ENCODE measurements around the gene UBE3C. TPM values are rescaled to one million over a fixed set of nuclear protein-coding genes. Genes with fewer than 3 reads are reported as not detected.

The UBE3C gene
- total RNA-seq, 1 experiment from 2014 or later, result 87.6 TPM

- H3K27me3 ChIP-seq (ENCODE audit: control insufficient read depth, insufficient read depth, low read length), result no peaks in the 10 kb centered on the region
- ChIA-PET CTCF (no interaction called here), POLR2A (no interaction called here)
- TF ChIP-seq POLR2AphosphoS5 (IDR thresholded peaks at IDR 0.05; ENCODE audit: low read depth, low read length), result no peak
- ATAC-seq, result no peak
- H3K4me1 ChIP-seq (ENCODE audit: control insufficient read depth, insufficient read depth, low read length), result peaks cover 11% of the 10 kb centered on the region
- no peak overlapping the region for H3K4me3 ChIP-seq (ENCODE audit: low read depth in 2 of 2, low read length in 2 of 2)
- no peaks in the 10 kb centered on the region for H3K9me3 ChIP-seq (ENCODE audit: control insufficient read depth, insufficient read depth, low read depth, low read length)
- in situ Hi-C loops (cut with HindIII; ENCODE audit: low pct_unique_long_range_greater_than_20kb, low sequenced_read_pairs) (no loop called here), intact Hi-C loops (cut with micrococcal nuclease; ENCODE audit: unreplicated experiment) (no loop called here)
- no peak for DNase-seq (ENCODE audit: low read depth, low spot score)
- peaks cover 4% of the 10 kb centered on the region; the same call in 1 of the 2 replicates for H3K36me3 ChIP-seq (ENCODE audit: control insufficient read depth, insufficient read depth, low read length)
- BruUV-seq (replicated peaks), result no TSS peak
- H3K27ac ChIP-seq (ENCODE audit: low read length), result no peak overlapping the region
These were observed 130.8 kb downstream of the UBE3C start for GRCh38 chr7:157269341-157270059.

- BruUV-seq (replicated peaks), result no TSS peak
- H3K36me3 ChIP-seq (ENCODE audit: control insufficient read depth, insufficient read depth, low read length), result peaks cover 4% of the 10 kb centered on the region; the same call in 1 of the 2 replicates
- CTCF ChIA-PET, result no interaction called here
- no peaks in the 10 kb centered on the region for H3K27me3 ChIP-seq (ENCODE audit: control insufficient read depth, insufficient read depth, low read length)
- DNase-seq (ENCODE audit: low read depth, low spot score) (no peak), ATAC-seq (no peak)
- H3K4me3 ChIP-seq (ENCODE audit: low read depth in 2 of 2, low read length in 2 of 2), result no peak overlapping the region
- intact Hi-C loops (cut with micrococcal nuclease; ENCODE audit: unreplicated experiment), result no loop called here
- POLR2A ChIA-PET, result no interaction called here
- peaks cover 11% of the 10 kb centered on the region for H3K4me1 ChIP-seq (ENCODE audit: control insufficient read depth, insufficient read depth, low read length)
- no peak for TF ChIP-seq CTCF (IDR thresholded peaks at IDR 0.05)
- TF ChIP-seq POLR2AphosphoS5 (IDR thresholded peaks at IDR 0.05; ENCODE audit: low read depth, low read length), result no peak
- no peak for TF ChIP-seq TCF7L2 (IDR thresholded peaks at IDR 0.05; ENCODE audit: low read depth, low read length)
- no peak for TF ChIP-seq REST (IDR thresholded peaks at IDR 0.05; ENCODE audit: insufficient read depth in 1 of 2, low read depth in 2 of 2, low read length in 1 of 2)
- no peak for TF ChIP-seq SIN3A (IDR thresholded peaks at IDR 0.05; ENCODE audit: borderline replicate concordance, insufficient read depth, low read depth, low read length)
- in situ Hi-C loops (cut with HindIII; ENCODE audit: low pct_unique_long_range_greater_than_20kb, low sequenced_read_pairs), result no loop called here
- no peak overlapping the region for H3K27ac ChIP-seq (ENCODE audit: low read length)
- no peaks in the 10 kb centered on the region for H3K9me3 ChIP-seq (ENCODE audit: control insufficient read depth, insufficient read depth, low read depth, low read length)
These were observed 131.3 kb downstream of the UBE3C start for GRCh38 chr7:157270060-157270444.

GRCh38 chr7:157271315-157271990, 132.7 kb downstream of the UBE3C start:
- H3K27ac ChIP-seq (ENCODE audit: low read length), result no peak overlapping the region

More at GRCh38 chr7:157271315-157271990, 132.7 kb downstream of the UBE3C start:
- intact Hi-C loops (cut with micrococcal nuclease; ENCODE audit: unreplicated experiment), result no loop called here
- ChIA-PET CTCF (no interaction called here), POLR2A (no interaction called here)
- ATAC-seq, result no peak
- Histone ChIP-seq H3K4me1 (ENCODE audit: control insufficient read depth, insufficient read depth, low read length) (peaks cover 11% of the 10 kb centered on the region), H3K9me3 (ENCODE audit: control insufficient read depth, insufficient read depth, low read depth, low read length) (no peaks in the 10 kb centered on the region), H3K36me3 (ENCODE audit: control insufficient read depth, insufficient read depth, low read length) (peaks cover 4% of the 10 kb centered on the region; the same call in 1 of the 2 replicates), H3K27me3 (ENCODE audit: control insufficient read depth, insufficient read depth, low read length) (no peaks in the 10 kb centered on the region), H3K4me3 (ENCODE audit: low read depth in 2 of 2, low read length in 2 of 2) (no peak overlapping the region)
- in situ Hi-C loops (cut with HindIII; ENCODE audit: low pct_unique_long_range_greater_than_20kb, low sequenced_read_pairs), result no loop called here
- BruUV-seq (replicated peaks), result no TSS peak
- TF ChIP-seq SIN3A (IDR thresholded peaks at IDR 0.05; ENCODE audit: borderline replicate concordance, insufficient read depth, low read depth, low read length), result no peak
- TF ChIP-seq CTCF (IDR thresholded peaks at IDR 0.05), result no peak
- no peak for TF ChIP-seq REST (IDR thresholded peaks at IDR 0.05; ENCODE audit: insufficient read depth in 1 of 2, low read depth in 2 of 2, low read length in 1 of 2)
- no peak for TF ChIP-seq TCF7L2 (IDR thresholded peaks at IDR 0.05; ENCODE audit: low read depth, low read length)
- TF ChIP-seq POLR2AphosphoS5 (IDR thresholded peaks at IDR 0.05; ENCODE audit: low read depth, low read length), result no peak
- no peak for DNase-seq (ENCODE audit: low read depth, low spot score)

Data from Panc1 (cell line).